CD8-positive, alpha-beta memory T cell (primary cell): ENCODE data around the gene EXOSC9. TPM values are rescaled to one million over a fixed set of nuclear protein-coding genes. Genes with fewer than 3 reads are reported as not detected.
A peak's percentile ranks its signal among the peaks of the same experiment; 100 is the strongest.
"Not testable (repeated sequence)": the region's sequence is repeated elsewhere in the genome, so short reads cannot be mapped to it uniquely, and the experiment has no call there.

ENCODE experiments used
- CTCF ChIA-PET: fragments of 350-600 bp; sonication (Branson Sonifier 250); formaldehyde crosslinking; loops from one replicate; lab custom pipeline; 2021; ENCODE audit warnings: antibody characterized with exemption; lab: Charles Lee
- POLR2A ChIA-PET: fragments of 350-600 bp; sonication (Branson Sonifier 250); formaldehyde crosslinking; loops from one replicate; lab custom pipeline; 2021; ENCODE audit warnings: antibody characterized with exemption; lab: Charles Lee
- DNase-seq, 5 donors: peaks; one replicate each; pipeline versions ENCODE4 v3.0.0 to v3.0.0-alpha.2; 2020 to 2022; ENCODE audit warnings: mixed read lengths in 1 of 5
- H3K27ac ChIP-seq: one replicate; pipeline ENCODE4 v1.7.0; 2013; ENCODE audit warnings: low read depth, mild to moderate bottlenecking, low read length, moderate library complexity
- H3K27me3 ChIP-seq: 2 replicates; pipeline ENCODE4 v1.7.0; 2013; ENCODE audit warnings: low read length, mild to moderate bottlenecking; ENCODE audit not compliant: insufficient read depth, poor library complexity, severe bottlenecking
- H3K36me3 ChIP-seq: 2 replicates; pipeline ENCODE4 v1.7.0; 2013; ENCODE audit warnings: mild to moderate bottlenecking, low read length, moderate library complexity; ENCODE audit not compliant: insufficient read depth
- H3K4me1 ChIP-seq: 2 replicates; pipeline ENCODE4 v1.7.0; 2013; ENCODE audit warnings: mild to moderate bottlenecking, low read length, moderate library complexity; ENCODE audit not compliant: insufficient read depth
- H3K4me3 ChIP-seq: 2 replicates; pipeline ENCODE4 v1.7.0; 2013; ENCODE audit warnings: mild to moderate bottlenecking, low read length
- H3K9me3 ChIP-seq: 2 replicates; pipeline ENCODE4 v1.7.0; 2013; ENCODE audit warnings: mild to moderate bottlenecking, low read length
- H3K27ac Mint-ChIP-seq, 8 donors: one replicate each; pipeline ENCODE4 v1.8.0; 2020 to 2021; ENCODE audit warnings: mixed read lengths in 8 of 8, mild to moderate bottlenecking in 6 of 8, inconsistent platforms in 3 of 8, moderate library complexity in 3 of 8
- H3K27me3 Mint-ChIP-seq, 2 donors: one replicate each; pipeline ENCODE4 v1.8.0; 2020 to 2021; ENCODE audit warnings: mixed read lengths in 2 of 2, mild to moderate bottlenecking in 1 of 2, moderate library complexity in 1 of 2
- H3K36me3 Mint-ChIP-seq, 3 donors: one replicate each; pipeline ENCODE4 v1.8.0; 2020 to 2021; ENCODE audit warnings: mixed read lengths in 3 of 3, inconsistent platforms in 1 of 3, mild to moderate bottlenecking in 1 of 3
- H3K4me1 Mint-ChIP-seq, 3 donors: one replicate each; pipeline ENCODE4 v1.8.0; 2020 to 2021; ENCODE audit warnings: mixed read lengths in 3 of 3, inconsistent platforms in 1 of 3, mild to moderate bottlenecking in 1 of 3
- H3K4me3 Mint-ChIP-seq, 7 donors: one replicate each; pipeline ENCODE4 v1.8.0; 2020 to 2021; ENCODE audit warnings: mixed read lengths in 7 of 7, mild to moderate bottlenecking in 6 of 7, moderate library complexity in 4 of 7, inconsistent platforms in 2 of 7
- H3K9me3 Mint-ChIP-seq, 5 donors: one replicate each; pipeline ENCODE4 v1.8.0; 2020 to 2022; ENCODE audit warnings: mixed read lengths in 5 of 5, mild to moderate bottlenecking in 3 of 5, moderate library complexity in 2 of 5, inconsistent platforms in 1 of 5
- polyA plus RNA-seq: library from polyadenylated mRNA; unstranded; fragments of 300-500 nt; fragmentation: Illumina TruSeq; gene quantifications from one replicate; pipeline ENCODE4 v1.2.3, GENCODE V29; 2021
- total RNA-seq, 2 experiments: library from RNA; stranded (reverse); gene quantifications; one replicate each; pipeline ENCODE4 v1.2.3, GENCODE V29; 2021

EXOSC9 gene
- total RNA-seq: 10 to 100 TPM; 72.2 to 72.9 TPM
- polyA plus RNA-seq: 41.7 TPM

- peak within 1 kb of the TSS; percentile 94 to 98 (median 97) for H3K4me3 Mint-ChIP-seq
- Histone ChIP-seq H3K27ac (peak within 1 kb of the TSS; percentile 95), H3K27me3 (no peaks in the 10 kb centered on the region), H3K4me3 (peak within 1 kb of the TSS; percentile 100), H3K4me1 (peaks cover 31% of the 10 kb centered on the region), H3K36me3 (peaks cover 7% of the 10 kb centered on the region), H3K9me3 (no peaks in the 10 kb centered on the region)
- peaks cover 45 to 64% (median 56%) of the 10 kb centered on the region in 3 donors for H3K4me1 Mint-ChIP-seq
- peaks cover 0 to 44% (median 11%) of the 10 kb centered on the region in 3 donors for H3K36me3 Mint-ChIP-seq
- CTCF ChIA-PET: interaction anchor here (1.0 to 1.8 kb wide), 3 partner anchors 10 to 27 kb away, joined by 3 to 7 read pairs (median 5); partner anchors contain the start of gene CCNA2
- DNase-seq: peak; percentile 89 to 95 (median 93)
- peak within 1 kb of the TSS; percentile 97 to 100 (median 98) for H3K27ac Mint-ChIP-seq
- no peaks in the 10 kb centered on the region for H3K9me3 Mint-ChIP-seq
- peaks cover 0 to 3% of the 10 kb centered on the region in 2 donors for H3K27me3 Mint-ChIP-seq
- POLR2A ChIA-PET: interaction anchor here (0.8 to 2.1 kb wide), 4 partner anchors 23 to 932 kb away, joined by 3 to 10 read pairs (median 4); partner anchors contain the start of genes ANXA5, BBS12 and CCNA2
These were observed at the start of gene EXOSC9 for GRCh38 chr4:121800961-121801714. EXOSC9 (plus strand) TSS chr4:121801323; CDS start chr4:121801425, 102 bp downstream.

- POLR2A ChIA-PET, H3K9me3 ChIP-seq, H3K27ac Mint-ChIP-seq, DNase-seq, H3K4me1 ChIP-seq, H3K4me3 Mint-ChIP-seq, H3K36me3 Mint-ChIP-seq, H3K27ac ChIP-seq, H3K4me1 Mint-ChIP-seq, H3K36me3 ChIP-seq, CTCF ChIA-PET, H3K27me3 ChIP-seq, H3K4me3 ChIP-seq, H3K9me3 Mint-ChIP-seq: not testable (repeated sequence)
- H3K27me3 Mint-ChIP-seq: peaks cover 9 to 58% of the 10 kb centered on the region in 2 donors
These were observed 49.0 kb upstream of the EXOSC9 start for GRCh38 chr4:121752142-121752541.

GRCh38 chr4:121758925-121759568, 42.1 kb upstream of the EXOSC9 start:
- H3K4me3 ChIP-seq: no peak overlapping the region
- H3K27ac ChIP-seq: no peak overlapping the region
- H3K27me3 Mint-ChIP-seq: peaks cover 8 to 54% of the 10 kb centered on the region in 2 donors
- POLR2A ChIA-PET: no interaction called here
- H3K27me3 ChIP-seq: peaks cover 4% of the 10 kb centered on the region
- no peak overlapping the region for H3K27ac Mint-ChIP-seq
- H3K4me1 ChIP-seq: no peaks in the 10 kb centered on the region
- no peaks in the 10 kb centered on the region for H3K9me3 Mint-ChIP-seq
- H3K9me3 ChIP-seq: no peaks in the 10 kb centered on the region
- peaks cover 4 to 5% (median 5%) of the 10 kb centered on the region in 3 donors for H3K4me1 Mint-ChIP-seq
- no peaks in the 10 kb centered on the region for H3K36me3 ChIP-seq
- no peak overlapping the region for H3K4me3 Mint-ChIP-seq
- H3K36me3 Mint-ChIP-seq: no peaks in the 10 kb centered on the region
- no peak for DNase-seq
- CTCF ChIA-PET: no interaction called here

GRCh38 chr4:121760205-121760604, 40.9 kb upstream of the EXOSC9 start:
- no peak for DNase-seq
- CTCF ChIA-PET: no interaction called here
- Histone ChIP-seq H3K9me3 (no peaks in the 10 kb centered on the region), H3K27ac (no peak overlapping the region), H3K4me3 (no peak overlapping the region), H3K36me3 (no peaks in the 10 kb centered on the region), H3K27me3 (peaks cover 5% of the 10 kb centered on the region), H3K4me1 (no peaks in the 10 kb centered on the region)
- no peaks in the 10 kb centered on the region for H3K36me3 Mint-ChIP-seq
- peaks cover 9 to 50% of the 10 kb centered on the region in 2 donors for H3K27me3 Mint-ChIP-seq
- no peak overlapping the region for H3K4me3 Mint-ChIP-seq
- peaks cover 6 to 11% (median 11%) of the 10 kb centered on the region in 3 donors for H3K4me1 Mint-ChIP-seq
- POLR2A ChIA-PET: no interaction called here
- H3K27ac Mint-ChIP-seq: no peak overlapping the region
- no peaks in the 10 kb centered on the region for H3K9me3 Mint-ChIP-seq

GRCh38 chr4:121764303-121764701, 36.8 kb upstream of the EXOSC9 start:
- H3K4me1 Mint-ChIP-seq: peaks cover 9 to 15% (median 15%) of the 10 kb centered on the region in 3 donors
- no peak for DNase-seq
- H3K9me3 Mint-ChIP-seq: no peaks in the 10 kb centered on the region
- POLR2A ChIA-PET: no interaction called here
- no peak overlapping the region for H3K27ac ChIP-seq
- H3K4me3 Mint-ChIP-seq: peak overlapping the region in 6 of 7 donors; percentile 56 to 78 (median 68)
- H3K4me3 ChIP-seq: no peak overlapping the region
- no peaks in the 10 kb centered on the region for H3K36me3 ChIP-seq
- no peak overlapping the region for H3K27ac Mint-ChIP-seq
- CTCF ChIA-PET: no interaction called here
- H3K36me3 Mint-ChIP-seq: no peaks in the 10 kb centered on the region
- peaks cover 17% of the 10 kb centered on the region for H3K27me3 ChIP-seq
- H3K9me3 ChIP-seq: no peaks in the 10 kb centered on the region
- H3K27me3 Mint-ChIP-seq: peaks cover 12 to 54% of the 10 kb centered on the region in 2 donors
- no peaks in the 10 kb centered on the region for H3K4me1 ChIP-seq

- Mint-ChIP-seq H3K27ac (no peak within 1 kb of the TSS), H3K27me3 (peaks cover 12 to 58% of the 10 kb centered on the region in 2 donors), H3K4me1 (peaks cover 9 to 15% (median 15%) of the 10 kb centered on the region in 3 donors), H3K36me3 (no peaks in the 10 kb centered on the region), H3K4me3 (peak within 1 kb of the TSS; percentile 13 to 78 (median 70)), H3K9me3 (no peaks in the 10 kb centered on the region)
- Histone ChIP-seq H3K36me3 (no peaks in the 10 kb centered on the region), H3K27ac (no peak within 1 kb of the TSS), H3K9me3 (no peaks in the 10 kb centered on the region), H3K4me3 (no peak within 1 kb of the TSS), H3K27me3 (peaks cover 17% of the 10 kb centered on the region), H3K4me1 (no peaks in the 10 kb centered on the region)
- no peak for DNase-seq
- ChIA-PET CTCF (no interaction called here), POLR2A (no interaction called here)
These were observed 36.3 kb upstream of the EXOSC9 start, which contains the start of gene SMIM43 for GRCh38 chr4:121764702-121765367. SMIM43 (minus strand) TSS chr4:121765164; CDS start chr4:121765105, 59 bp downstream.

GRCh38 chr4:121765368-121765705, 35.8 kb upstream of the EXOSC9 start:
- Histone ChIP-seq H3K27me3 (peaks cover 16% of the 10 kb centered on the region), H3K4me3 (no peak overlapping the region), H3K27ac (no peak overlapping the region), H3K9me3 (no peaks in the 10 kb centered on the region), H3K4me1 (no peaks in the 10 kb centered on the region), H3K36me3 (no peaks in the 10 kb centered on the region)
- Mint-ChIP-seq H3K27ac (no peak overlapping the region), H3K36me3 (no peaks in the 10 kb centered on the region), H3K9me3 (no peaks in the 10 kb centered on the region), H3K27me3 (peaks cover 10 to 57% of the 10 kb centered on the region in 2 donors), H3K4me1 (peaks cover 9 to 15% (median 15%) of the 10 kb centered on the region in 3 donors), H3K4me3 (peak overlapping the region; percentile 13 to 76 (median 67))
- POLR2A ChIA-PET: no interaction called here
- no peak for DNase-seq
- CTCF ChIA-PET: no interaction called here
